GM23248 (cell line): Measurements from ENCODE around the gene AKR1D1.

Experiments used
- EZH2 ChIP-seq: fragments of 200-600 bp; sonication (generic); IDR thresholded peaks from 2 replicates; pipeline ENCODE4 v1.6.1; 2018; ENCODE audit warnings: antibody characterized with exemption, mild to moderate bottlenecking; ENCODE audit not compliant: insufficient read depth, poor library complexity, severe bottlenecking
- EZH2phosphoT487 ChIP-seq: fragments of 200-600 bp; sonication (generic); IDR thresholded peaks from 2 replicates; pipeline ENCODE4 v1.6.1; 2018; ENCODE audit warnings: antibody characterized with exemption, moderate library complexity, mild to moderate bottlenecking, low read depth; ENCODE audit not compliant: insufficient read depth

DNA sequence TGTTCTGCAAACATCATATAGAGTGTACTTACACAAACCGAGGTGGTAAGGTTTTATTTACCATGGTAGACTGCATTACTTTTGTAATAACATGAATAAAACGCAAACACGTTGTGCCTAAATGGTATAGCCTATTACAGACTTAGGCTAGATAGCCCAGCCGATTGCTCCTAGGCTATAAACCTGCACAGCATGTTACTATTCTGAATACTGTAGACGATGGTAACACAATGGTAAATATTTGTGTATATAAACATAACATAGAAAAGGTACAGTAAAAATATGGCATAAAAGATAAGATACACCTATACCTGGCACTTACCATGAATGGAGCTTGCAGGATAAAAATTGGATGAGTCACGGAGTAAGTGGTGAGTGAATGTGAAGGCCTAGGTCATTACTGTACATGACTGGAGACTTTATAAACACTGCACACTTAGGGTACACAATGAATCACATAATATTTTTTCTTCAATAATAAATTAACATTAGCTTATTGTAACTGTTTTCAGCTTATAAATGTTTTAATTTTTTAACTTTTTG, 16.3 kb downstream of the AKR1D1 start:
- TF ChIP-seq EZH2: no peak
- no peak for TF ChIP-seq EZH2phosphoT487
